H1 (cell line): ENCODE measurements around the gene ARHGEF16. TPM values are rescaled to one million over a fixed set of nuclear protein-coding genes. Genes with fewer than 3 reads are reported as not detected.

ENCODE experiments used
- CTCF ChIA-PET: fragments of 300-600 bp; sonication (Branson Sonifier 250); formaldehyde crosslinking; loops from one replicate; lab custom pipeline; 2021; ENCODE audit not compliant: partially characterized antibody; lab: Charles Lee
- POLR2A ChIA-PET: fragments of 300-600 bp; sonication (Branson Sonifier 250); formaldehyde crosslinking; loops from one replicate; lab custom pipeline; 2021; ENCODE audit warnings: inconsistent platforms; ENCODE audit not compliant: partially characterized antibody; lab: Charles Lee
- DNase-seq, 2 experiments: peaks; one replicate each; pipeline versions ENCODE4 v3.0.0 to v3.0.0-alpha.2; 2010 to 2022; ENCODE audit warnings: low spot score in 2 of 2, low read depth in 1 of 2, mixed read lengths in 1 of 2
- FAIRE-seq: peaks from 2 replicates; lab custom pipeline; 2011; peaks lifted over from hg19 to GRCh38; lab: Jason Lieb, UNC
- H2AFZ ChIP-seq: 2 replicates; pipeline ENCODE4 v1.8.1; 2012; ENCODE audit warnings: low read length, inconsistent platforms
- H2AK5ac ChIP-seq: 2 replicates; pipeline ENCODE4 v1.6.1; 2013; ENCODE audit warnings: low read depth, low read length
- H2BK120ac ChIP-seq: replicated peaks from 2 replicates; pipeline ENCODE3; 2013; ENCODE audit warnings: low read depth, low read length, inconsistent platforms
- H2BK12ac ChIP-seq: 2 replicates; pipeline ENCODE4 v1.6.1; 2013; ENCODE audit warnings: low read depth, low read length
- H2BK15ac ChIP-seq: 2 replicates; pipeline ENCODE4 v1.6.1; 2013; ENCODE audit warnings: low read length
- H2BK20ac ChIP-seq: 2 replicates; pipeline ENCODE4 v1.6.1; 2013; ENCODE audit warnings: low read length
- H2BK5ac ChIP-seq: 2 replicates; pipeline ENCODE4 v1.6.1; 2013; ENCODE audit warnings: low read depth, low read length
- H3K14ac ChIP-seq: 2 replicates; pipeline ENCODE4 v1.6.1; 2013; ENCODE audit warnings: inconsistent platforms; ENCODE audit not compliant: insufficient read length
- H3K18ac ChIP-seq: 2 replicates; pipeline ENCODE4 v1.6.1; 2013; ENCODE audit warnings: low read length; ENCODE audit errors: extremely low read depth
- H3K23ac ChIP-seq: 2 replicates; pipeline ENCODE4 v1.6.1; 2013; ENCODE audit warnings: inconsistent platforms; ENCODE audit not compliant: insufficient read length
- H3K23me2 ChIP-seq: 2 replicates; pipeline ENCODE4 v1.6.1; 2013; ENCODE audit warnings: low read depth, low read length
- H3K27ac ChIP-seq: 2 replicates; pipeline ENCODE4 v1.6.1; 2011; ENCODE audit warnings: low read depth, low read length, inconsistent platforms
- H3K27me3 ChIP-seq, 4 experiments: replicated peaks in 1 of 4; 1 replicate in 1 of 4; 2 replicates in 3 of 4; pipeline versions ENCODE4 v1.6.1 to v1.8.1; 2011 to 2013; ENCODE audit warnings: low read length in 3 of 4, mild to moderate bottlenecking in 3 of 4, inconsistent platforms in 2 of 4, mixed read lengths in 2 of 4, moderate library complexity in 1 of 4; ENCODE audit not compliant: control insufficient read depth in 3 of 4, insufficient read depth in 3 of 4; ENCODE audit errors: extremely low read depth in 1 of 4
- H3K36me3 ChIP-seq, 4 experiments: 2 replicates each; pipeline versions ENCODE4 v1.6.1 to v1.8.1; 2011 to 2013; ENCODE audit warnings: mild to moderate bottlenecking in 4 of 4, low read length in 3 of 4, moderate library complexity in 2 of 4, control low read depth in 1 of 4, inconsistent platforms in 1 of 4; ENCODE audit not compliant: insufficient read depth in 4 of 4, control insufficient read depth in 2 of 4
- H3K4ac ChIP-seq: replicated peaks from 2 replicates; pipeline ENCODE3; 2013; ENCODE audit warnings: low read length, low read depth, mixed read lengths, inconsistent platforms; ENCODE audit not compliant: insufficient read length
- H3K4me1 ChIP-seq, 4 experiments: replicated peaks in 1 of 4; 1 replicate in 1 of 4; 2 replicates in 3 of 4; pipeline versions ENCODE4 v1.6.1 to v1.8.1; 2011 to 2013; ENCODE audit warnings: low read length in 3 of 4, inconsistent platforms in 2 of 4, mixed read lengths in 1 of 4; ENCODE audit not compliant: insufficient read depth in 4 of 4, control insufficient read depth in 3 of 4
- H3K4me2 ChIP-seq, 2 experiments: 2 replicates each; pipeline versions ENCODE4 v1.6.1 to v1.8.1; 2011 to 2013; ENCODE audit warnings: low read depth in 2 of 2, low read length in 2 of 2, control low read depth in 1 of 2, inconsistent platforms in 1 of 2, mild to moderate bottlenecking in 1 of 2; ENCODE audit not compliant: insufficient read depth in 1 of 2
- H3K4me3 ChIP-seq, 4 experiments: fragments of 200-600, 300-600 bp in 1 of 4; sonication (generic), shearing (Covaris generic), sonication (Bioruptor Twin) in 1 of 4; 2 replicates each; pipeline versions ENCODE4 v1.5.1 to v1.8.1; 2011 to 2016; ENCODE audit warnings: low read length in 4 of 4, low read depth in 3 of 4, control low read depth in 2 of 4, inconsistent platforms in 2 of 4, mild to moderate bottlenecking in 2 of 4, mixed read lengths in 1 of 4, moderate library complexity in 1 of 4; ENCODE audit not compliant: insufficient read depth in 2 of 4; ENCODE audit errors: extremely low read depth in 1 of 4
- H3K56ac ChIP-seq: replicated peaks from 2 replicates; pipeline ENCODE3; 2013; ENCODE audit warnings: low read depth, mild to moderate bottlenecking, mixed read lengths, low read length, inconsistent platforms; ENCODE audit not compliant: insufficient read length
- H3K79me1 ChIP-seq: 2 replicates; pipeline ENCODE4 v1.6.1; 2013; ENCODE audit warnings: low read depth, low read length, control low read depth
- H3K79me2 ChIP-seq, 2 experiments: 2 replicates each; pipeline versions ENCODE4 v1.6.1 to v1.8.1; 2012 to 2013; ENCODE audit warnings: low read length in 2 of 2, mild to moderate bottlenecking in 2 of 2, inconsistent platforms in 1 of 2; ENCODE audit not compliant: insufficient read depth in 2 of 2, control insufficient read depth in 1 of 2
- H3K9ac ChIP-seq, 4 experiments: replicated peaks in 1 of 4; 1 replicate in 1 of 4; 2 replicates in 3 of 4; pipeline versions ENCODE4 v1.6.1 to v1.8.1; 2011 to 2013; ENCODE audit warnings: low read depth in 3 of 4, low read length in 3 of 4, control low read depth in 2 of 4, mild to moderate bottlenecking in 2 of 4, moderate library complexity in 2 of 4, inconsistent platforms in 1 of 4; ENCODE audit errors: extremely low read depth in 1 of 4
- H3K9me3 ChIP-seq, 2 experiments: 2 replicates each; pipeline versions ENCODE4 v1.6.1 to v1.8.1; 2012 to 2013; ENCODE audit warnings: mild to moderate bottlenecking in 2 of 2, moderate library complexity in 2 of 2, control low read depth in 1 of 2, inconsistent platforms in 1 of 2, low read depth in 1 of 2, low read length in 1 of 2, mixed read lengths in 1 of 2; ENCODE audit not compliant: insufficient read depth in 2 of 2
- H4K20me1 ChIP-seq, 2 experiments: replicated peaks in 1 of 2; 2 replicates each; pipeline versions ENCODE3 to v1.8.1; 2011 to 2013; ENCODE audit warnings: inconsistent platforms in 2 of 2, low read length in 2 of 2, mild to moderate bottlenecking in 1 of 2; ENCODE audit not compliant: insufficient read depth in 2 of 2, control insufficient read depth in 1 of 2
- H4K5ac ChIP-seq: 2 replicates; pipeline ENCODE4 v1.6.1; 2013; ENCODE audit warnings: low read length, low read depth, mixed read lengths, inconsistent platforms; ENCODE audit not compliant: insufficient read length
- H4K8ac ChIP-seq: 2 replicates; pipeline ENCODE4 v1.8.0; 2013; ENCODE audit warnings: mild to moderate bottlenecking, moderate library complexity, low read length, inconsistent platforms; ENCODE audit not compliant: insufficient read depth; ENCODE audit errors: extremely low read depth
- H4K91ac ChIP-seq: replicated peaks from 2 replicates; pipeline ENCODE3; 2013; ENCODE audit warnings: low read length, mixed read lengths, inconsistent platforms; ENCODE audit not compliant: insufficient read length
- KDM1A ChIP-seq: fragments of 200-600, 300-600 bp; sonication (generic); IDR thresholded peaks from 2 replicates; pipeline ENCODE4 v1.7.1; 2016; ENCODE audit warnings: mild to moderate bottlenecking, low read length, borderline replicate concordance
- POLR2AphosphoS5 ChIP-seq: IDR thresholded peaks from 2 replicates; pipeline ENCODE4 v1.6.1; 2011; ENCODE audit warnings: low read depth, low read length
- SAP30 ChIP-seq: fragments of 300-600 bp; sonication (generic); IDR thresholded peaks from 2 replicates; pipeline ENCODE4 v1.7.1; 2012; ENCODE audit warnings: low read length, moderate library complexity, mild to moderate bottlenecking, inconsistent platforms; ENCODE audit not compliant: insufficient read depth, insufficient replicate concordance
- WGBS, 2 experiments: shearing (Covaris generic) in 1 of 2; methylation state at CpG; one replicate each; pipeline versions ENCODE4 v1.1.6 to v1.1.7; 2013 to 2015; ENCODE audit warnings: low lambda C conversion rate in 2 of 2, mixed read lengths in 2 of 2, inconsistent platforms in 1 of 2, low coverage in 1 of 2, missing lambda C conversion rate in 1 of 2; ENCODE audit not compliant: insufficient replicate concordance in 2 of 2, insufficient coverage in 1 of 2, insufficient read length in 1 of 2; ENCODE audit errors: extremely low coverage in 1 of 2, missing lambda C conversion rate in 1 of 2; 5-methylcytosine and 5-hydroxymethylcytosine counted together
- polyA plus RNA-seq, 7 experiments: library from polyadenylated mRNA; depleted of rRNA in 3 of 7; stranded (reverse) in 5 of 7; unstranded in 2 of 7; fragments of >200 nt in 5 of 7; fragments of 200-250 nt in 2 of 7; gene quantifications; 1 replicate in 5 of 7; 2 replicates in 1 of 7; 4 replicates in 1 of 7; pipeline versions ENCODE4 v1.2.1 to v1.2.3, GENCODE V29; 2011 to 2013; ENCODE audit warnings: missing spikeins in 2 of 7, mixed read lengths in 2 of 7
- total RNA-seq: library from RNA; stranded (reverse); fragmentation: NEBNext Ultra II Directional; extraction: Animal tissue kit (Norgen Biotek cat#: 25700); gene quantifications from 2 replicates; pipeline ENCODE4 v1.2.1, GENCODE V29; 2021

The ARHGEF16 gene
- total and polyA plus RNA-seq, 2 of the 8 experiments (the other 6 are each of a cell fraction or from before 2014, with no cell fraction given): 18.3 to 20.7 TPM

GRCh38 chr1:3419415-3420204 is 34.9 kb upstream of the ARHGEF16 start:
- no peak for FAIRE-seq
- ChIA-PET POLR2A (interaction anchor here (1.0 to 1.3 kb wide), 2 partner anchors 9 to 17 kb away, joined by 3 read pairs; no protein-coding TSS in a partner anchor), CTCF (interaction anchor here (0.6 to 5.8 kb wide), 10 partner anchors 10 to 986 kb away, joined by 3 to 50 read pairs (median 4); no protein-coding TSS in a partner anchor)
- no peak overlapping the region for H3K4ac ChIP-seq
- no peak overlapping the region for H2BK120ac ChIP-seq
- H3K4me2 ChIP-seq: no peak overlapping the region
- no peaks in the 10 kb centered on the region for H3K23me2 ChIP-seq
- H3K4me1 ChIP-seq: no peaks in the 10 kb centered on the region; a peak in 1 of 7 replicates
- 0 out of 2 replicates have a peak overlapping the region, but pooled peaks have one; percentile 17 for H2BK12ac ChIP-seq
- no peak overlapping the region for H3K27ac ChIP-seq
- H2BK15ac ChIP-seq: no peak overlapping the region
- H4K91ac ChIP-seq: no peak overlapping the region
- no peak for DNase-seq
- no peak overlapping the region for H2AFZ ChIP-seq
- no peak overlapping the region for H3K14ac ChIP-seq
- no peaks in the 10 kb centered on the region for H3K36me3 ChIP-seq
- no peak overlapping the region for H2BK5ac ChIP-seq
- H3K56ac ChIP-seq: no peak overlapping the region
- 90% methylated on average over 13 of the region's 15 CpGs; no CpG with 5 or more reads in 1 of the 2 experiments for WGBS, 2 experiments
- H2AK5ac ChIP-seq: no peak overlapping the region
- no peak overlapping the region for H3K9ac ChIP-seq
- H4K5ac ChIP-seq: no peak overlapping the region
- no peaks in the 10 kb centered on the region for H4K20me1 ChIP-seq
- peaks cover 12 to 20% of the 10 kb centered on the region in 2 experiments for H3K9me3 ChIP-seq
- no peaks in the 10 kb centered on the region for H3K79me1 ChIP-seq
- H3K79me2 ChIP-seq: no peaks in the 10 kb centered on the region
- H3K27me3 ChIP-seq: no peaks in the 10 kb centered on the region
- no peak overlapping the region for H2BK20ac ChIP-seq
- no peak overlapping the region for H3K23ac ChIP-seq
- H3K4me3 ChIP-seq: no peak overlapping the region
- H4K8ac ChIP-seq: no peak overlapping the region
- H3K18ac ChIP-seq: no peak overlapping the region
- TF ChIP-seq SAP30 (no peak), POLR2AphosphoS5 (no peak), KDM1A (no peak)
